Measurements from ENCODE around the gene SMARCC1. TPM values are rescaled to one million over a fixed set of nuclear protein-coding genes. Genes with fewer than 3 reads are reported as not detected.

The SMARCC1 gene
- total and polyA plus RNA-seq, 8 donors: 9.0 to 58.7 (median 44.2) TPM

DNA sequence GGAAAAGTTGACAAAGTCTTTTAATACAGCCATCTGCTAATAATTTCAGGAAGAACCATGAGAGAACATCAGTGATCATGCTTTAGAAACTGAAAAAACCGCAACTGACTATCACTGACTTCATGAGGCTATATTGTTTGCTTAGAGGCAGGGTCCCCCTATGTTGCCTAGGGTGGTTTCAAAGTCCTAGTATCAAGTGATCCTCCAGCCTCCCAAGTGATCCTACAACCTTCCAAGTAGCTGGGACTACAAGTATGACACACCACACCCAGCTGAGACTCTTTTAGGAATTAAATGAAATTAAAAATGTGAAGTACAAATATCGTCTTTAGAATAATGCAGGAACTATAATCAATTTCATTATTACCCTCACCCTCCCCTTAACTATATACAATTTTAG lies 144.8 kb downstream of the SMARCC1 start:
- Histone ChIP-seq H3K4me3 (no peak overlapping the region), H3K36me3 (peaks cover 0 to 44% (median 0%) of the 10 kb centered on the region in 3 donors), H3K4me1 (no peaks in the 10 kb centered on the region), H3K27me3 (no peaks in the 10 kb centered on the region), H3K9me3 (no peaks in the 10 kb centered on the region), H3K27ac (no peak overlapping the region)
- no peak for DNase-seq
- 74 to 95% methylated on average over 2 of the region's 2 CpGs for WGBS, 2 donors
- intact Hi-C loops (cut with DNase I): no loop called here
- TF ChIP-seq, protein P1, sequence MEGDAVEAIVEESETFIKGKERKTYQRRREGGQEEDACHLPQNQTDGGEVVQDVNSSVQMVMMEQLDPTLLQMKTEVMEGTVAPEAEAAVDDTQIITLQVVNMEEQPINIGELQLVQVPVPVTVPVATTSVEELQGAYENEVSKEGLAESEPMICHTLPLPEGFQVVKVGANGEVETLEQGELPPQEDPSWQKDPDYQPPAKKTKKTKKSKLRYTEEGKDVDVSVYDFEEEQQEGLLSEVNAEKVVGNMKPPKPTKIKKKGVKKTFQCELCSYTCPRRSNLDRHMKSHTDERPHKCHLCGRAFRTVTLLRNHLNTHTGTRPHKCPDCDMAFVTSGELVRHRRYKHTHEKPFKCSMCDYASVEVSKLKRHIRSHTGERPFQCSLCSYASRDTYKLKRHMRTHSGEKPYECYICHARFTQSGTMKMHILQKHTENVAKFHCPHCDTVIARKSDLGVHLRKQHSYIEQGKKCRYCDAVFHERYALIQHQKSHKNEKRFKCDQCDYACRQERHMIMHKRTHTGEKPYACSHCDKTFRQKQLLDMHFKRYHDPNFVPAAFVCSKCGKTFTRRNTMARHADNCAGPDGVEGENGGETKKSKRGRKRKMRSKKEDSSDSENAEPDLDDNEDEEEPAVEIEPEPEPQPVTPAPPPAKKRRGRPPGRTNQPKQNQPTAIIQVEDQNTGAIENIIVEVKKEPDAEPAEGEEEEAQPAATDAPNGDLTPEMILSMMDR (IDR thresholded peaks at IDR 0.05): no peak
- FAIRE-seq: no peak
- no peak for ATAC-seq

DNA sequence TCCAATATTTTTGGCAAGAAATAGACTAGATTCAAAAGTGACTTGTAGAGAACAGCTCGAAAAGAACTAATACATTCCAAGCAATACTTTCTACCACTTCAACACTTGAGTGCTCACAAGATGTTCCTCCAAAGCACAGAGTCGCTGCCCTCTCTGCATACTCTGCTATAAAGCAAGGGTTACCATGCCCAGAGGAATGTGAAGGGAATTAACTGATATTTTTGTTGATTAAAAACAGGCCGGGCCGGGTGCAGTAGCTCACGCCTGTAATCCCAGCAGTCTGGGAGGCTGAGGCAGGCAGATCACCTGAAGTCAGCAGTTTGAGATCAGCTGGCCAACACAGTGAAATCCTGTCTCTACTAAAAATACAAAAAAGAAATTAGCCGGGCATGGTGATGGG lies 145.5 kb downstream of the SMARCC1 start:
- intact Hi-C loops (cut with DNase I): no loop called here
- Histone ChIP-seq H3K27ac (no peak overlapping the region), H3K4me3 (no peak overlapping the region), H3K27me3 (no peaks in the 10 kb centered on the region), H3K4me1 (no peaks in the 10 kb centered on the region), H3K36me3 (peaks cover 0 to 42% (median 3%) of the 10 kb centered on the region in 3 donors), H3K9me3 (no peaks in the 10 kb centered on the region)
- FAIRE-seq: no peak
- no peak for ATAC-seq
- no peak for DNase-seq
- TF ChIP-seq, protein P1 (IDR thresholded peaks at IDR 0.05): no peak
- WGBS, 2 donors: 87 to 88% methylated on average over 6 of the region's 6 CpGs

DNA sequence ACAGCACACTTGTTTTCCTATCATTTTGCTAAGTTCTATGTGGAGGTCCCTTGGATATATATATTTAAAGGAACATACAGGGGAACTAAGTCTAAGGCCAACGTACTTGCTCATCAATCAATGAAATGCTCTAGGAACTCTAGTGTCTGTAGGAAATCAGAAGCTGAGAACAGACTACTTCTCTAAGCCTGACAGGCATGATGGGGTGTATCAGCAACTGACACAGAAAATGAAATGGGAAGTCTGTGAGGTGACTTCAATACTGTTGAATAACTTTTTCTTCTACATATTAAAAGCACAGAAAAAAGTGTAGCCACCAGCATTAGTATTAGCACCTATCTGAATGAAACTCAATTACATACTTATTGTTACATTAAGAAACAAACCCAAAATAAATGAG lies 146.2 kb downstream of the SMARCC1 start:
- Histone ChIP-seq H3K27me3 (no peaks in the 10 kb centered on the region), H3K4me3 (no peak overlapping the region), H3K9me3 (no peaks in the 10 kb centered on the region), H3K27ac (no peak overlapping the region), H3K4me1 (no peaks in the 10 kb centered on the region), H3K36me3 (peaks cover 0 to 49% (median 6%) of the 10 kb centered on the region in 3 donors)
- TF ChIP-seq, protein P1 (IDR thresholded peaks at IDR 0.05): no peak
- FAIRE-seq (no peak), ATAC-seq (no peak), DNase-seq (no peak)
- 87 to 93% methylated on average over 1 of the region's 1 CpG for WGBS, 2 donors
- intact Hi-C loops (cut with DNase I): no loop called here

DNA sequence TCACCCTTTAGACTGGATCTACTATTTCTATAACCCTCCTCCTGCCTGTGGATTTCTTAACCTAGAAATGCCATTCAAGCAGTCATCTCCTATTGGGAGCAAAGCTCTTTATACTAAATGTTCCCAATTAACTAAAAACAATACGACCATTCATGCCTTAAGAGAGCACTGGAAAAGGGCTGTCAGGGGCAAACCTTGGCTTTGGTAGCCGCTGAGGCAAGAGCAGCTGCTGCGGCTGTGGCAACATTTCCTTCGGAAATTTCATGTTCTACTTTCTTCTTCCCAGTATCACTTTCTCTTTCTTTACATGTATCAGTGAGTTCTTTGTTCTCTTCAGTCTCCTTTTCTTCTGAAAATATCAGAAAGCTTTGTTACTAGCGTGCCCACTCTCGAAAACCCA lies 146.7 kb downstream of the SMARCC1 start:
- no peak for FAIRE-seq
- no peak overlapping the region for H3K4me3 ChIP-seq
- intact Hi-C loops (cut with DNase I): no loop called here
- WGBS, 2 donors: 90% methylated on average over 6 of the region's 6 CpGs
- TF ChIP-seq, protein P1 (IDR thresholded peaks at IDR 0.05): no peak
- DNase-seq: no peak
- no peaks in the 10 kb centered on the region for H3K9me3 ChIP-seq
- H3K27me3 ChIP-seq: no peaks in the 10 kb centered on the region
- H3K4me1 ChIP-seq: no peaks in the 10 kb centered on the region
- peaks cover 0 to 49% (median 6%) of the 10 kb centered on the region in 3 donors for H3K36me3 ChIP-seq
- ATAC-seq: no peak
- H3K27ac ChIP-seq: no peak overlapping the region

DNA sequence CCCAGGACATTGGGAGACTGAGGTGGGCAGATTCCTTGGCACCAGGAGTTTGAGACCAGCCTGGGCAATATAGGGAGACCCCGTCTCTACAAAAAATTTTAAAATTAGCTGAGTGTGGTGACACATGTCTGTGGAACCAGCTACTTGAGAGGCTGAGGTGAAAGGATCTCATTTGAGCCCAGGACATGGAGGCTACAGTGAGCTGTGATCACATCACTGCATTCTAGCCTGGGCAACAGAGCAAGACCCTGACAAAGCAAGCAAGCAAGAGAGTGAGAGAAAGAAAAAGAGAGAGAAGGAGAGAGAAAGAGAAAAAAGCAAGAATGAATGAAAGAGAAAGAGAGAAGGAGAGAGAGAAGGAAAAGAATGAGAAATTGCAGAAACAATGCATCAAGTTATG lies 150.9 kb downstream of the SMARCC1 start:
- TF ChIP-seq, protein P1 (IDR thresholded peaks at IDR 0.05): no peak
- Histone ChIP-seq H3K36me3 (peaks cover 0 to 54% (median 14%) of the 10 kb centered on the region in 3 donors), H3K4me3 (no peak overlapping the region), H3K9me3 (no peaks in the 10 kb centered on the region), H3K27ac (no peak overlapping the region), H3K4me1 (no peaks in the 10 kb centered on the region), H3K27me3 (no peaks in the 10 kb centered on the region)
- DNase-seq: no peak
- 92 to 97% methylated on average over 1 of the region's 1 CpG for WGBS, 2 donors
- FAIRE-seq: no peak
- ATAC-seq: no peak
- intact Hi-C loops (cut with DNase I): no loop called here
